K562 (cell line): Measurements from ENCODE around the gene LYRM7. TPM values are rescaled to one million over a fixed set of nuclear protein-coding genes. Genes with fewer than 3 reads are reported as not detected.

Experiments
- NR1H2 ChIP-seq: sonication (generic); formaldehyde crosslinking; IDR thresholded peaks from 2 replicates; pipeline ENCODE4 v1.4.0; 2020; ENCODE audit warnings: mild to moderate bottlenecking, missing genetic modification reagents
- RBM39 ChIP-seq: fragments of 200-400 bp; formaldehyde crosslinking; optimal IDR thresholded peaks from 2 replicates; pipeline ENCODE3; 2018; ENCODE audit warnings: low read depth, low read length
- polyA plus RNA-seq, 8 experiments: library from polyadenylated mRNA; depleted of rRNA in 4 of 8; stranded (reverse) in 5 of 8; unstranded in 3 of 8; fragments of >200 nt; fragmentation: Nextera tagmentation in 2 of 8; fragmentation: Illumina TruSeq in 1 of 8; extraction: Ambion mirVana in 2 of 8; extraction: Trizol in 1 of 8; gene quantifications; 2 replicates each; pipeline versions ENCODE4 v1.2.1 to v1.2.3, GENCODE V29; 2011 to 2014; ENCODE audit warnings: inconsistent platforms in 1 of 8, missing spikeins in 1 of 8
- total RNA-seq, 7 experiments: library from RNA; depleted of rRNA in 6 of 7; stranded (reverse); fragments of >200 nt in 6 of 7; fragmentation: Illumina TruSeq in 2 of 7; extraction: Trizol in 2 of 7; gene quantifications; 2 replicates each; pipeline versions ENCODE4 v1.2.1 to v1.2.3, GENCODE V29; 2011 to 2021; ENCODE audit warnings: low replicate concordance in 1 of 7
- TF ChIP-seq, protein P1 (sequence below): fragments of 450-650 bp; IDR thresholded peaks from 2 replicates; pipeline ENCODE4 v1.6.1; 2016; ENCODE audit warnings: mild to moderate bottlenecking, moderate library complexity
- TF ChIP-seq, protein P2 (sequence below): sonication (generic); formaldehyde crosslinking; IDR thresholded peaks from 2 replicates; pipeline ENCODE4 v1.8.0; 2022; ENCODE audit warnings: mild to moderate bottlenecking, low read depth, missing genetic modification reagents
- TF ChIP-seq, protein P3 (sequence below): fragments of 450-650 bp; IDR thresholded peaks from 2 replicates; pipeline ENCODE4 v1.6.1; 2018; ENCODE audit warnings: mild to moderate bottlenecking, low read depth; ENCODE audit not compliant: partially characterized antibody
- TF ChIP-seq, protein P4 (sequence below): sonication (generic); formaldehyde crosslinking; IDR thresholded peaks from 2 replicates; pipeline ENCODE4 v1.8.0; 2022; ENCODE audit warnings: mild to moderate bottlenecking, missing genetic modification reagents

The LYRM7 gene
- total and polyA plus RNA-seq, 9 of the 15 experiments (the other 6 are each of a cell fraction or from before 2014, with no cell fraction given) = 16.2 to 70.1 (median 33.3) TPM

DNA sequence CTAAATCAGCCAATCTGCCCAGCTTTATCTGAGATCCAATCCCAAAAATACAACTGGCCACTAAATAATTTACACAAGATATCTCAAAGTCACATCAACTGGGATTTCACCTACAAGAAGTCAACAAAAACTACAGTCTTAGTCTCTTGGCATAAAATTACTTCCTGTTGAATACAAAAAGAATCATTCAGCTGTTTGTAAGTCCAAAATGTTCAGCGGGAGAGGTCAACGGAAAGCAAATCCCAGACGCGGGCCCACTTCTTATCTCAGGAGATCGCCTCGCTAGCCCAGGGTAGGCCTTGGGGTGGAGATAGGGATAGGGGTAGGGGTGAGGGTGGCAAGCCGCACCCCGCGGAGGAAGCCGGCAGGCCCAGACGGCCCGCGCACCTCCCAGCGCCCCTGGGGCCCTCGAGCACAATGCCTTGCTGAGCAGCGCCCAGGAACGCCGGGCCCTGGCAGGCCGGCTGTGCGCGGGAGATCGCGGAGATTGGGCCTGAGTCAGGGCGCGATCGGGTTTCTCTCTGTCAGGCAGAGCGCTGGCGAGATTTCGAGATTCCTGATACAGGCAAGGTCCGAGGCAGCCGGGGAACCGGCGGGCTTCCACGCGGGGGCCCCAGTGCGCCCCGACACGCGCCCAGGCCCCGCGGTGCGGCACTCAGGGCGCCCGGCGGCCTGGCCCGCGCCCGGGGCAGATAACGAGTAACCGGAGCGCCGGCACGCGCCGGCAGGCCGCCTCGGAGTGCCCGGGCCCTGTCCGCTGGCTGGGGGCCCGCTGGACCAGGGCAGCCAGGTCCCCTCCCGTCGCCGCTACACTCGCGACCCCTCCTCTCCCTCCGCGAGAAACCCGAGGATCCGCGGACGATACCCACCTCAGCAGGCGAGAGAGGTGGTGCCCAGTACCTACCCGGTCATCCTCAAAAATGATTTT, 6.3 kb upstream of the LYRM7 start (continued):
- TF ChIP-seq, protein P1, sequence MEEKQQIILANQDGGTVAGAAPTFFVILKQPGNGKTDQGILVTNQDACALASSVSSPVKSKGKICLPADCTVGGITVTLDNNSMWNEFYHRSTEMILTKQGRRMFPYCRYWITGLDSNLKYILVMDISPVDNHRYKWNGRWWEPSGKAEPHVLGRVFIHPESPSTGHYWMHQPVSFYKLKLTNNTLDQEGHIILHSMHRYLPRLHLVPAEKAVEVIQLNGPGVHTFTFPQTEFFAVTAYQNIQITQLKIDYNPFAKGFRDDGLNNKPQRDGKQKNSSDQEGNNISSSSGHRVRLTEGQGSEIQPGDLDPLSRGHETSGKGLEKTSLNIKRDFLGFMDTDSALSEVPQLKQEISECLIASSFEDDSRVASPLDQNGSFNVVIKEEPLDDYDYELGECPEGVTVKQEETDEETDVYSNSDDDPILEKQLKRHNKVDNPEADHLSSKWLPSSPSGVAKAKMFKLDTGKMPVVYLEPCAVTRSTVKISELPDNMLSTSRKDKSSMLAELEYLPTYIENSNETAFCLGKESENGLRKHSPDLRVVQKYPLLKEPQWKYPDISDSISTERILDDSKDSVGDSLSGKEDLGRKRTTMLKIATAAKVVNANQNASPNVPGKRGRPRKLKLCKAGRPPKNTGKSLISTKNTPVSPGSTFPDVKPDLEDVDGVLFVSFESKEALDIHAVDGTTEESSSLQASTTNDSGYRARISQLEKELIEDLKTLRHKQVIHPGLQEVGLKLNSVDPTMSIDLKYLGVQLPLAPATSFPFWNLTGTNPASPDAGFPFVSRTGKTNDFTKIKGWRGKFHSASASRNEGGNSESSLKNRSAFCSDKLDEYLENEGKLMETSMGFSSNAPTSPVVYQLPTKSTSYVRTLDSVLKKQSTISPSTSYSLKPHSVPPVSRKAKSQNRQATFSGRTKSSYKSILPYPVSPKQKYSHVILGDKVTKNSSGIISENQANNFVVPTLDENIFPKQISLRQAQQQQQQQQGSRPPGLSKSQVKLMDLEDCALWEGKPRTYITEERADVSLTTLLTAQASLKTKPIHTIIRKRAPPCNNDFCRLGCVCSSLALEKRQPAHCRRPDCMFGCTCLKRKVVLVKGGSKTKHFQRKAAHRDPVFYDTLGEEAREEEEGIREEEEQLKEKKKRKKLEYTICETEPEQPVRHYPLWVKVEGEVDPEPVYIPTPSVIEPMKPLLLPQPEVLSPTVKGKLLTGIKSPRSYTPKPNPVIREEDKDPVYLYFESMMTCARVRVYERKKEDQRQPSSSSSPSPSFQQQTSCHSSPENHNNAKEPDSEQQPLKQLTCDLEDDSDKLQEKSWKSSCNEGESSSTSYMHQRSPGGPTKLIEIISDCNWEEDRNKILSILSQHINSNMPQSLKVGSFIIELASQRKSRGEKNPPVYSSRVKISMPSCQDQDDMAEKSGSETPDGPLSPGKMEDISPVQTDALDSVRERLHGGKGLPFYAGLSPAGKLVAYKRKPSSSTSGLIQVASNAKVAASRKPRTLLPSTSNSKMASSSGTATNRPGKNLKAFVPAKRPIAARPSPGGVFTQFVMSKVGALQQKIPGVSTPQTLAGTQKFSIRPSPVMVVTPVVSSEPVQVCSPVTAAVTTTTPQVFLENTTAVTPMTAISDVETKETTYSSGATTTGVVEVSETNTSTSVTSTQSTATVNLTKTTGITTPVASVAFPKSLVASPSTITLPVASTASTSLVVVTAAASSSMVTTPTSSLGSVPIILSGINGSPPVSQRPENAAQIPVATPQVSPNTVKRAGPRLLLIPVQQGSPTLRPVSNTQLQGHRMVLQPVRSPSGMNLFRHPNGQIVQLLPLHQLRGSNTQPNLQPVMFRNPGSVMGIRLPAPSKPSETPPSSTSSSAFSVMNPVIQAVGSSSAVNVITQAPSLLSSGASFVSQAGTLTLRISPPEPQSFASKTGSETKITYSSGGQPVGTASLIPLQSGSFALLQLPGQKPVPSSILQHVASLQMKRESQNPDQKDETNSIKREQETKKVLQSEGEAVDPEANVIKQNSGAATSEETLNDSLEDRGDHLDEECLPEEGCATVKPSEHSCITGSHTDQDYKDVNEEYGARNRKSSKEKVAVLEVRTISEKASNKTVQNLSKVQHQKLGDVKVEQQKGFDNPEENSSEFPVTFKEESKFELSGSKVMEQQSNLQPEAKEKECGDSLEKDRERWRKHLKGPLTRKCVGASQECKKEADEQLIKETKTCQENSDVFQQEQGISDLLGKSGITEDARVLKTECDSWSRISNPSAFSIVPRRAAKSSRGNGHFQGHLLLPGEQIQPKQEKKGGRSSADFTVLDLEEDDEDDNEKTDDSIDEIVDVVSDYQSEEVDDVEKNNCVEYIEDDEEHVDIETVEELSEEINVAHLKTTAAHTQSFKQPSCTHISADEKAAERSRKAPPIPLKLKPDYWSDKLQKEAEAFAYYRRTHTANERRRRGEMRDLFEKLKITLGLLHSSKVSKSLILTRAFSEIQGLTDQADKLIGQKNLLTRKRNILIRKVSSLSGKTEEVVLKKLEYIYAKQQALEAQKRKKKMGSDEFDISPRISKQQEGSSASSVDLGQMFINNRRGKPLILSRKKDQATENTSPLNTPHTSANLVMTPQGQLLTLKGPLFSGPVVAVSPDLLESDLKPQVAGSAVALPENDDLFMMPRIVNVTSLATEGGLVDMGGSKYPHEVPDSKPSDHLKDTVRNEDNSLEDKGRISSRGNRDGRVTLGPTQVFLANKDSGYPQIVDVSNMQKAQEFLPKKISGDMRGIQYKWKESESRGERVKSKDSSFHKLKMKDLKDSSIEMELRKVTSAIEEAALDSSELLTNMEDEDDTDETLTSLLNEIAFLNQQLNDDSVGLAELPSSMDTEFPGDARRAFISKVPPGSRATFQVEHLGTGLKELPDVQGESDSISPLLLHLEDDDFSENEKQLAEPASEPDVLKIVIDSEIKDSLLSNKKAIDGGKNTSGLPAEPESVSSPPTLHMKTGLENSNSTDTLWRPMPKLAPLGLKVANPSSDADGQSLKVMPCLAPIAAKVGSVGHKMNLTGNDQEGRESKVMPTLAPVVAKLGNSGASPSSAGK = peak; percentile 87
- TF ChIP-seq, protein P2, sequence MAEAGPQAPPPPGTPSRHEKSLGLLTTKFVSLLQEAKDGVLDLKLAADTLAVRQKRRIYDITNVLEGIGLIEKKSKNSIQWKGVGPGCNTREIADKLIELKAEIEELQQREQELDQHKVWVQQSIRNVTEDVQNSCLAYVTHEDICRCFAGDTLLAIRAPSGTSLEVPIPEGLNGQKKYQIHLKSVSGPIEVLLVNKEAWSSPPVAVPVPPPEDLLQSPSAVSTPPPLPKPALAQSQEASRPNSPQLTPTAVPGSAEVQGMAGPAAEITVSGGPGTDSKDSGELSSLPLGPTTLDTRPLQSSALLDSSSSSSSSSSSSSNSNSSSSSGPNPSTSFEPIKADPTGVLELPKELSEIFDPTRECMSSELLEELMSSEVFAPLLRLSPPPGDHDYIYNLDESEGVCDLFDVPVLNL (CRISPR knock-in tag) = peak; percentile 93
- peak; percentile 84; the same call in 1 of the 2 replicates for TF ChIP-seq NR1H2 (CRISPR knock-in tag)
- no peak for TF ChIP-seq RBM39
- TF ChIP-seq, protein P3, sequence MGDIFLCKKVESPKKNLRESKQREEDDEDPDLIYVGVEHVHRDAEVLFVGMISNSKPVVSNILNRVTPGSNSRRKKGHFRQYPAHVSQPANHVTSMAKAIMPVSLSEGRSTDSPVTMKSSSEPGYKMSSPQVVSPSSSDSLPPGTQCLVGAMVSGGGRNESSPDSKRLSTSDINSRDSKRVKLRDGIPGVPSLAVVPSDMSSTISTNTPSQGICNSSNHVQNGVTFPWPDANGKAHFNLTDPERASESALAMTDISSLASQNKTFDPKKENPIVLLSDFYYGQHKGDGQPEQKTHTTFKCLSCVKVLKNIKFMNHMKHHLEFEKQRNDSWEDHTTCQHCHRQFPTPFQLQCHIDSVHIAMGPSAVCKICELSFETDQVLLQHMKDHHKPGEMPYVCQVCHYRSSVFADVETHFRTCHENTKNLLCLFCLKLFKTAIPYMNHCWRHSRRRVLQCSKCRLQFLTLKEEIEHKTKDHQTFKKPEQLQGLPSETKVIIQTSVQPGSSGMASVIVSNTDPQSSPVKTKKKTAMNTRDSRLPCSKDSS = no peak
- TF ChIP-seq, protein P4, sequence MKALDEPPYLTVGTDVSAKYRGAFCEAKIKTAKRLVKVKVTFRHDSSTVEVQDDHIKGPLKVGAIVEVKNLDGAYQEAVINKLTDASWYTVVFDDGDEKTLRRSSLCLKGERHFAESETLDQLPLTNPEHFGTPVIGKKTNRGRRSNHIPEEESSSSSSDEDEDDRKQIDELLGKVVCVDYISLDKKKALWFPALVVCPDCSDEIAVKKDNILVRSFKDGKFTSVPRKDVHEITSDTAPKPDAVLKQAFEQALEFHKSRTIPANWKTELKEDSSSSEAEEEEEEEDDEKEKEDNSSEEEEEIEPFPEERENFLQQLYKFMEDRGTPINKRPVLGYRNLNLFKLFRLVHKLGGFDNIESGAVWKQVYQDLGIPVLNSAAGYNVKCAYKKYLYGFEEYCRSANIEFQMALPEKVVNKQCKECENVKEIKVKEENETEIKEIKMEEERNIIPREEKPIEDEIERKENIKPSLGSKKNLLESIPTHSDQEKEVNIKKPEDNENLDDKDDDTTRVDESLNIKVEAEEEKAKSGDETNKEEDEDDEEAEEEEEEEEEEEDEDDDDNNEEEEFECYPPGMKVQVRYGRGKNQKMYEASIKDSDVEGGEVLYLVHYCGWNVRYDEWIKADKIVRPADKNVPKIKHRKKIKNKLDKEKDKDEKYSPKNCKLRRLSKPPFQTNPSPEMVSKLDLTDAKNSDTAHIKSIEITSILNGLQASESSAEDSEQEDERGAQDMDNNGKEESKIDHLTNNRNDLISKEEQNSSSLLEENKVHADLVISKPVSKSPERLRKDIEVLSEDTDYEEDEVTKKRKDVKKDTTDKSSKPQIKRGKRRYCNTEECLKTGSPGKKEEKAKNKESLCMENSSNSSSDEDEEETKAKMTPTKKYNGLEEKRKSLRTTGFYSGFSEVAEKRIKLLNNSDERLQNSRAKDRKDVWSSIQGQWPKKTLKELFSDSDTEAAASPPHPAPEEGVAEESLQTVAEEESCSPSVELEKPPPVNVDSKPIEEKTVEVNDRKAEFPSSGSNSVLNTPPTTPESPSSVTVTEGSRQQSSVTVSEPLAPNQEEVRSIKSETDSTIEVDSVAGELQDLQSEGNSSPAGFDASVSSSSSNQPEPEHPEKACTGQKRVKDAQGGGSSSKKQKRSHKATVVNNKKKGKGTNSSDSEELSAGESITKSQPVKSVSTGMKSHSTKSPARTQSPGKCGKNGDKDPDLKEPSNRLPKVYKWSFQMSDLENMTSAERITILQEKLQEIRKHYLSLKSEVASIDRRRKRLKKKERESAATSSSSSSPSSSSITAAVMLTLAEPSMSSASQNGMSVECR = no peak; the same call in 1 of the 2 replicates
